GM23248 (cell line): ENCODE measurements around the gene VPS8. TPM values are rescaled to one million over a fixed set of nuclear protein-coding genes. Genes with fewer than 3 reads are reported as not detected.
"Not testable (repeated sequence)": the region's sequence is repeated elsewhere in the genome, so short reads cannot be mapped to it uniquely, and the experiment has no call there.

Experiments used
- DNase-seq: peaks from one replicate; pipeline ENCODE4 v3.0.0-alpha.2; 2015
- H2AFZ ChIP-seq: fragments of 200-600 bp; sonication (generic); 2 replicates; pipeline ENCODE4 v1.6.1; 2016; ENCODE audit warnings: antibody characterized with exemption
- H3F3A ChIP-seq: fragments of 200-600 bp; sonication (generic); 2 replicates; pipeline ENCODE4 v1.6.1; 2016; ENCODE audit warnings: mild to moderate bottlenecking, antibody characterized with exemption, mixed run types; ENCODE audit not compliant: insufficient read depth
- H3K27ac ChIP-seq: fragments of 200-600 bp; sonication (generic); 2 replicates; pipeline ENCODE4 v1.5.1; 2016; ENCODE audit warnings: mild to moderate bottlenecking
- H3K27me3 ChIP-seq: fragments of 200-600 bp; sonication (generic); replicated peaks from 2 replicates; pipeline ENCODE4 v1.6.1; 2016; ENCODE audit warnings: mild to moderate bottlenecking; ENCODE audit not compliant: insufficient read depth
- H3K36me3 ChIP-seq: fragments of 200-600 bp; sonication (generic); 2 replicates; pipeline ENCODE4 v1.6.1; 2016; ENCODE audit warnings: low read depth, mild to moderate bottlenecking
- H3K4me1 ChIP-seq: fragments of 200-600 bp; sonication (generic); 2 replicates; pipeline ENCODE4 v1.6.1; 2016; ENCODE audit warnings: mild to moderate bottlenecking; ENCODE audit not compliant: insufficient read depth
- H3K4me2 ChIP-seq: fragments of 200-600 bp; sonication (generic); one replicate; pipeline ENCODE4 v1.6.1; 2016; ENCODE audit warnings: mild to moderate bottlenecking; ENCODE audit not compliant: unreplicated experiment
- H3K4me3 ChIP-seq: fragments of 200-600 bp; sonication (generic); 2 replicates; pipeline ENCODE4 v1.5.1; 2016; ENCODE audit warnings: mild to moderate bottlenecking
- H3K79me2 ChIP-seq: fragments of 200-600 bp; sonication (generic); 2 replicates; pipeline ENCODE4 v1.6.1; 2016; ENCODE audit warnings: mild to moderate bottlenecking; ENCODE audit not compliant: insufficient read depth
- H3K9ac ChIP-seq: fragments of 200-600 bp; sonication (generic); 2 replicates; pipeline ENCODE4 v1.6.1; 2016; ENCODE audit warnings: mild to moderate bottlenecking
- H3K9me2 ChIP-seq: fragments of 200-600 bp; sonication (generic); 2 replicates; pipeline ENCODE4 v1.6.1; 2016; ENCODE audit warnings: mixed run types, mild to moderate bottlenecking, moderate library complexity; ENCODE audit not compliant: insufficient read depth
- H3K9me3 ChIP-seq: fragments of 200-600 bp; sonication (generic); one replicate; pipeline ENCODE4 v1.6.1; 2017; ENCODE audit warnings: low read depth
- H4K20me1 ChIP-seq: fragments of 200-600 bp; sonication (generic); 2 replicates; pipeline ENCODE4 v1.6.0; 2016; ENCODE audit not compliant: insufficient read depth
- EZH2 ChIP-seq: fragments of 200-600 bp; sonication (generic); IDR thresholded peaks from 2 replicates; pipeline ENCODE4 v1.6.1; 2018; ENCODE audit warnings: antibody characterized with exemption, mild to moderate bottlenecking; ENCODE audit not compliant: insufficient read depth, poor library complexity, severe bottlenecking
- EZH2phosphoT487 ChIP-seq: fragments of 200-600 bp; sonication (generic); IDR thresholded peaks from 2 replicates; pipeline ENCODE4 v1.6.1; 2018; ENCODE audit warnings: antibody characterized with exemption, moderate library complexity, mild to moderate bottlenecking, low read depth; ENCODE audit not compliant: insufficient read depth
- WGBS, 2 experiments: methylation state at CpG; one replicate each; pipeline ENCODE4 v1.1.6; 2015 to 2017; ENCODE audit warnings: low lambda C conversion rate in 2 of 2, low coverage in 1 of 2; ENCODE audit errors: missing lambda C conversion rate in 2 of 2; 5-methylcytosine and 5-hydroxymethylcytosine counted together
- in situ Hi-C: fragments of 300-500 bp; cut with MboI; formaldehyde crosslinking; loops from 2 replicates; pipeline ENCODE4 v1.15.0; 2020
- polyA plus RNA-seq: library from polyadenylated mRNA; unstranded; fragments of >200 nt; fragmentation: Nextera tagmentation; extraction: Ambion mirVana; gene quantifications from 2 replicates; pipeline ENCODE4 v1.2.1, GENCODE V29; 2016
- total RNA-seq: library from RNA; depleted of rRNA; stranded (reverse); fragments of >200 nt; shearing (Covaris generic); gene quantifications from 2 replicates; pipeline ENCODE4 v1.2.3, GENCODE V29; 2014

The VPS8 gene
- total and polyA plus RNA-seq, 2 experiments from 2014 or later, result 17.8 to 45.5 TPM

DNA sequence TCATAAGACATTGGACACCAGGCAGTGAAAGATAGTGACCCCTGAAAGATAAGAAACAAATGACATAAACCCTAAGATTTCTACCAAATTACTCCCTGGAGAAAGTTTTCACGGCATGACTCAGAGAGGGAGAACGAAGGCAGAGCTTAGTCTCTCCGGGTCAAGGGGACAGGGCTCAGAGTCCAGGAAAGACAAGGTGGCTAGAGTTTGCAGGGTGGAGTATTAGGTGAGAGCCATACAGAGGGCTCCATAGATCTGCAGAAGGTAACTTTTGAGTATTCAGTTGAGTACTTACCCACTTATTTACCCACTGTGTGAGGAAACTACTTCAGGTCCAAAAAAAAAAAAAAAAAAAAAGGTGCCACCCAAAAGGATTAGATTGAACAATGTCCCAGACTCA, 197.7 kb downstream of the VPS8 start:
- in situ Hi-C loops, result no loop called here
- Histone ChIP-seq H3K9me3 (no peaks in the 10 kb centered on the region), H2AFZ (no peak overlapping the region), H3K9me2 (no peaks in the 10 kb centered on the region), H3K9ac (no peak overlapping the region), H3K4me2 (no peak overlapping the region), H3K79me2 (no peaks in the 10 kb centered on the region), H4K20me1 (no peaks in the 10 kb centered on the region), H3K4me3 (no peak overlapping the region), H3K36me3 (0 out of 2 replicates have a peak, but pooled peaks cover 6% of the 10 kb centered on the region), H3K4me1 (no peaks in the 10 kb centered on the region), H3K27me3 (no peaks in the 10 kb centered on the region), H3F3A (no peaks in the 10 kb centered on the region), H3K27ac (no peak overlapping the region)
- no peak for DNase-seq
- TF ChIP-seq EZH2phosphoT487, result no peak
- TF ChIP-seq EZH2, result no peak
- 95 to 96% methylated on average over 3 of the region's 3 CpGs for WGBS, 2 experiments

DNA sequence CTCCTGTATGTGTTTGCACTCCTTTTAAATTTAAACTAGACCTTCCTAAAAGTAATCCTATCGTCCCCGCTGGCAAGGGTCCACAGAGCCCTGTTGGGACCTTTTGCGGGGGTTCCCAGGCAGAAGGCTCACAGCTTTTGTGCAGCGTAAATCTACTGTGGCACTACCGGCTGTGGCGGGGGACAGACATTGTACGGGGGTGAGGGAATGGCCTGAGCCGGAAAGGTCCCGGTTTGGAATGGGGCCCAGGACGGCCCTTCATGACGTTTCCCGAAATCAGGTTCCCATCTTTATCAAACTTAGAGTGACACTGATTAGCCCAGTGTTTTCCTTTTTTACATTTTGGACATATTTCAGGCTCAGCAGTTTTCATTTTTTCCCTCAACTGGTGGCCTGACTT, 205.6 kb downstream of the VPS8 start:
- DNase-seq, H3K79me2 ChIP-seq, H3K27ac ChIP-seq, H3K36me3 ChIP-seq, H3K4me3 ChIP-seq, H4K20me1 ChIP-seq, H3K4me1 ChIP-seq, H3K9ac ChIP-seq, in situ Hi-C loops, H3K27me3 ChIP-seq, H2AFZ ChIP-seq, H3F3A ChIP-seq, H3K9me2 ChIP-seq, H3K9me3 ChIP-seq, H3K4me2 ChIP-seq: not testable (repeated sequence)
- 92 to 94% methylated on average over 12 of the region's 12 CpGs for WGBS, 2 experiments

DNA sequence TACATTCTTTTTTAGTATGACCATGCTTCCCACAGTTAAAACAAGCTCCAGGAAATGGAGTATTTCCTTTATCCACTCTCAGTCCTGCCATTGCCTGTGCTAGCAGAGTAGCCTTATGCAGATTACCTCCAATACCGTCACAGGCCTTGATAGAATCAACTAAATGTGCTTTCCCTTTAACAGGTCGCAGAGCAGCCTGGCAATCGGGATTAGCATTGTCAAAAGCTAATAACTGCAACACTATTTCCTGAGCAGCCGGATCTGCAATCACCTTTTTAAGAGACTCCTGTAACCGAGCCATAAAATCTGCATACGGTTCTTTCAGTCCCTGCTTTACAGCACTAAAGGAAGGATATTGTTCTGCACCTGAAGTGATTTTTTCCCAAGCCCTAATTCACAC, 206.0 kb downstream of the VPS8 start:
- DNase-seq, in situ Hi-C loops: not testable (repeated sequence)

DNA sequence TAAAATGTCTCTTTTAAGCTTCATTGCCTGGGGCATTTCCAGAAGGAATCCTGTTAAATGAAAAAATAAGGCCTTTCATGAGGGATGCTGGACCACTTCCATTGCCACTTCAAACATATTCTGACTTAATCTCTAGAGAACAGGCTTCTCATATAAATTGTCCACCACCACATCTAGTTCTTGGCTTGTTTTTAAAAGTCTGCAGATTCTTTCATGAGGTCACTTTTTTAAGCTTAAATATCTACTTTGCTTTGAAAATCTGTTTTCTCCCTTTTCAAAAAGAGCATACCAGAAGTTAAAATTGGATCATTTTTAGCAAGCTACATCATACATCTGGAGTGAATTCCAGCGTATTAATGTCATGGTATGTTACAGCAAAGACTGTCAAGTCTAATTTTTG, 209.3 kb downstream of the VPS8 start:
- peak; percentile 22 for DNase-seq
- H3K9ac ChIP-seq, result no peak overlapping the region
- no peaks in the 10 kb centered on the region for H3K9me2 ChIP-seq
- H3K36me3 ChIP-seq, result no peaks in the 10 kb centered on the region
- H3K27ac ChIP-seq, result no peak overlapping the region
- no peak overlapping the region for H3K4me2 ChIP-seq
- no peaks in the 10 kb centered on the region for H4K20me1 ChIP-seq
- no peaks in the 10 kb centered on the region for H3K79me2 ChIP-seq
- H3F3A ChIP-seq, result no peaks in the 10 kb centered on the region
- H3K9me3 ChIP-seq, result no peaks in the 10 kb centered on the region
- no peaks in the 10 kb centered on the region for H3K27me3 ChIP-seq
- H3K4me1 ChIP-seq, result peaks cover 8% of the 10 kb centered on the region
- in situ Hi-C loops, result no loop called here
- TF ChIP-seq EZH2phosphoT487 (no peak), EZH2 (no peak)
- no peak overlapping the region for H2AFZ ChIP-seq
- WGBS, 2 experiments, result 13 to 14% methylated on average over 1 of the region's 1 CpG
- H3K4me3 ChIP-seq, result no peak overlapping the region

More for the DNA sequence above, 206.0 kb downstream of the VPS8 start:
- H3K9ac ChIP-seq, H3K9me2 ChIP-seq, H3K9me3 ChIP-seq, H3K79me2 ChIP-seq, H3K27me3 ChIP-seq, H3K4me2 ChIP-seq, H3K4me1 ChIP-seq, H3K36me3 ChIP-seq, H3F3A ChIP-seq, H3K4me3 ChIP-seq, H4K20me1 ChIP-seq, H2AFZ ChIP-seq, H3K27ac ChIP-seq: not testable (repeated sequence)
- WGBS, 2 experiments, result 89 to 91% methylated on average over 6 of the region's 6 CpGs

DNA sequence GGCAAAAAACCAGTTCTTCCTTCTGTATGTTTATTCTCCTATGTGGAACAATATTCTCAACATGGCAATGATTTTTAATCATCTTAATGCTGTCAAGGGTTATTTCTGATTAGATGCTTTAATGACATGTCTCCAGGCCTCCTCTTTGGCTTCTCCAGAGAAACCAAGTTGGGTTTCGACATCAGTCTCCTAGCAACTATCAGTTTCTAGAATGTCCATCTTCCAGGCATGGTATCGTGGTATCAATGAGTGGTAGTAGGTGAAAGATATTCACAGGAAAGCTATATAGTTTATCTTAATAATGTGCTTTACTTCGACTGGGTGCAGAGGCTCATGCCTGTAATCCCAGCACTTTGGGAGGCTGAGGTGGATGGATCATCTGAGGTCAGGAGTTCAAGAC, 212.4 kb downstream of the VPS8 start:
- Histone ChIP-seq H3K4me3 (no peak overlapping the region), H3K27ac (no peak overlapping the region), H3K79me2 (no peaks in the 10 kb centered on the region), H3K9me3 (no peaks in the 10 kb centered on the region), H2AFZ (no peak overlapping the region), H3K9me2 (no peaks in the 10 kb centered on the region), H3K36me3 (no peaks in the 10 kb centered on the region), H3K27me3 (no peaks in the 10 kb centered on the region), H3K4me1 (peaks cover 8% of the 10 kb centered on the region), H4K20me1 (no peaks in the 10 kb centered on the region), H3K9ac (no peak overlapping the region), H3F3A (no peaks in the 10 kb centered on the region), H3K4me2 (no peak overlapping the region)
- in situ Hi-C loops, result no loop called here
- TF ChIP-seq EZH2 (no peak), EZH2phosphoT487 (no peak)
- WGBS, 2 experiments, result 97 to 100% methylated on average over 3 of the region's 3 CpGs
- no peak for DNase-seq
